ENCODE measurements around the gene VPS13A.

The VPS13A gene

DNA sequence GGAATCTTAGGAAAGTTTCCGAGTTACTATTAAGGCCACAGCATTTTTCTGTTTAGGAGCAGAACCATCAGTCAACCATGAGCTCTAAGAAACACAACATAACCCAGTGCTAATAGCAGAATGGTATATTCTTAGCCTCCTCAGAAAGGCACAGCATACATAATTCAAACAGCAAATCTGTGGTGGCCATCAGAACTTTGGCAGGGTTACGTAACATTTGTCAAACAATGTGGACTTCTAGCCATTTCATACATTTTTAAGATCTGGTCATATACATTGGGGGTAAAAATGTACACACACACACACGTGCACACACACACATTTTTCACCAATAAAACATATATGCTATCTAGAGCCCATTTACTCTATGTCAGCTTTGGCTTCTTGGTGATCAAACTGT, 245.6 kb downstream of the VPS13A start:
- Histone ChIP-seq H3K27ac (no peak overlapping the region), H3K4me1 (ENCODE audit: control insufficient read depth in 1 of 2, insufficient read depth in 1 of 2, low read depth in 1 of 2, low read length in 1 of 2) (peaks cover 45 to 54% of the 10 kb centered on the region in 2 experiments), H3K27me3 (no peaks in the 10 kb centered on the region), H3K9me3 (no peaks in the 10 kb centered on the region), H3K4me3 (ENCODE audit: low read depth in 1 of 2, low read length in 1 of 2) (no peak overlapping the region), H3K36me3 (no peaks in the 10 kb centered on the region)
- TF ChIP-seq, protein P1, sequence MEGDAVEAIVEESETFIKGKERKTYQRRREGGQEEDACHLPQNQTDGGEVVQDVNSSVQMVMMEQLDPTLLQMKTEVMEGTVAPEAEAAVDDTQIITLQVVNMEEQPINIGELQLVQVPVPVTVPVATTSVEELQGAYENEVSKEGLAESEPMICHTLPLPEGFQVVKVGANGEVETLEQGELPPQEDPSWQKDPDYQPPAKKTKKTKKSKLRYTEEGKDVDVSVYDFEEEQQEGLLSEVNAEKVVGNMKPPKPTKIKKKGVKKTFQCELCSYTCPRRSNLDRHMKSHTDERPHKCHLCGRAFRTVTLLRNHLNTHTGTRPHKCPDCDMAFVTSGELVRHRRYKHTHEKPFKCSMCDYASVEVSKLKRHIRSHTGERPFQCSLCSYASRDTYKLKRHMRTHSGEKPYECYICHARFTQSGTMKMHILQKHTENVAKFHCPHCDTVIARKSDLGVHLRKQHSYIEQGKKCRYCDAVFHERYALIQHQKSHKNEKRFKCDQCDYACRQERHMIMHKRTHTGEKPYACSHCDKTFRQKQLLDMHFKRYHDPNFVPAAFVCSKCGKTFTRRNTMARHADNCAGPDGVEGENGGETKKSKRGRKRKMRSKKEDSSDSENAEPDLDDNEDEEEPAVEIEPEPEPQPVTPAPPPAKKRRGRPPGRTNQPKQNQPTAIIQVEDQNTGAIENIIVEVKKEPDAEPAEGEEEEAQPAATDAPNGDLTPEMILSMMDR (IDR thresholded peaks at IDR 0.05) = no peak

DNA sequence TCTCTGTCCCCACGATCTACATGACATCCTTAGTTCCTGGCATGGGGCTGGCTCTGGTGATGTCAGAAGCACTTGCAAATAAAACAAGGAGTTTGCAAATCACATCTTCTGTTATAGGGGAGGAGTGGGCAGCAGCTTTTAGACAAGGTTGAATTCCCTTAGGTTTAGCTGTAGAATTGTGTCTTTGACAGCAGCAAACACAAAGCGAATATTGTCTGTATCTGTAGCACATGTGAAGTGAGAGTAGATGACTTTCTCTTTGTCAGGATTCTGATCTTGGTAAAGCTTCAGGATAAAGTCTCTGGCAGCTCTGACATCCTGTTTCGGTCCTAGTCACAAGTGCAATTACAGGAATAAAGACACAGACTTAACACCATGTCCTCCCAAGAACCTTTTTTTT, 246.5 kb downstream of the VPS13A start:
- Histone ChIP-seq H3K4me3 (ENCODE audit: low read depth in 1 of 2, low read length in 1 of 2) (no peak overlapping the region), H3K36me3 (no peaks in the 10 kb centered on the region), H3K27me3 (no peaks in the 10 kb centered on the region), H3K9me3 (no peaks in the 10 kb centered on the region), H3K27ac (no peak overlapping the region), H3K4me1 (ENCODE audit: control insufficient read depth in 1 of 2, insufficient read depth in 1 of 2, low read depth in 1 of 2, low read length in 1 of 2) (peaks cover 36 to 45% of the 10 kb centered on the region in 2 experiments)
- TF ChIP-seq, protein P1 (IDR thresholded peaks at IDR 0.05) = no peak

DNA sequence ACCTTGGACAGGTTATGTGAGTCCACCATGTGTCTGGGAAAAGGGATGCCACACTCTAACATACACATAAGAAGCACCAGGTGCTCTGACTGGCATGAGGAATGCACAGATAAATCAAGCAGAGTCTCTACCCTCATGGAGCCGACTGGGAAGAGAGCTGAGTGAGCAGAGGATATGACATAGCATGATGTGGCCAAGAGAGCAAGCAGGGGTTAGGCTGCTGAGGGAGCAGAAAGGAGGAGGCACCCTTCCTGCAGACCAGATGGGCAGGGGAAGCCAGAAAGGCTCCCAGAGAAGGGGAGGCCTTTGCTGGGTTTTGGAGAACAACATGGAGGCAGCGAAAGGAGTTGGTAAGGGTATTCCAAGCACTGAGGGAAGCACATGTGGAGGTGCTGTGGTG, 247.7 kb downstream of the VPS13A start:
- Histone ChIP-seq H3K4me3 (ENCODE audit: low read depth in 1 of 2, low read length in 1 of 2) (no peak overlapping the region), H3K36me3 (no peaks in the 10 kb centered on the region), H3K27ac (no peak overlapping the region), H3K9me3 (no peaks in the 10 kb centered on the region), H3K4me1 (ENCODE audit: control insufficient read depth in 1 of 2, insufficient read depth in 1 of 2, low read depth in 1 of 2, low read length in 1 of 2) (peaks cover 31 to 36% of the 10 kb centered on the region in 2 experiments), H3K27me3 (no peaks in the 10 kb centered on the region)
- TF ChIP-seq, protein P1 (IDR thresholded peaks at IDR 0.05) = no peak

DNA sequence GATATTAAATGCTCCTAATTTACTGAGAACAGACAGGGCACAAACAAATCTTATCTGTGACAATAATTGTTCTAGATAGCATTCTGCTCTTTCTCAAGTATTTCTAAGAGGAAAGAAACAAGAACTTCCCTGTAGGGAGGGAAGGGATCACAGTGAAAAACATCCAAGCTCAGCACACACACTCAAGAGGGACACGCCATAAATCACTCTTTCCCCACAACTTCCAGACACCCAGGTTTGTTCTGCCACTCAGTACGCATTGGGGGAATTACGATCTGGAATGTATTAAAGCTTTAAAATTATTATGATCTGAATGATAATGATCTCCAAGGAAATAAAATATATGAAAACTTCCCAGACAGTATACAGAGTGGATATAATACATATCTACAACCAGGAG, 249.4 kb downstream of the VPS13A start:
- Histone ChIP-seq H3K4me1 (ENCODE audit: control insufficient read depth in 1 of 2, insufficient read depth in 1 of 2, low read depth in 1 of 2, low read length in 1 of 2) (peaks cover 31% of the 10 kb centered on the region in 2 experiments), H3K27me3 (no peaks in the 10 kb centered on the region), H3K9me3 (no peaks in the 10 kb centered on the region), H3K36me3 (no peaks in the 10 kb centered on the region), H3K27ac (peak overlapping the region; percentile 41), H3K4me3 (ENCODE audit: low read depth in 1 of 2, low read length in 1 of 2) (no peak overlapping the region)
- TF ChIP-seq, protein P1 (IDR thresholded peaks at IDR 0.05) = no peak

DNA sequence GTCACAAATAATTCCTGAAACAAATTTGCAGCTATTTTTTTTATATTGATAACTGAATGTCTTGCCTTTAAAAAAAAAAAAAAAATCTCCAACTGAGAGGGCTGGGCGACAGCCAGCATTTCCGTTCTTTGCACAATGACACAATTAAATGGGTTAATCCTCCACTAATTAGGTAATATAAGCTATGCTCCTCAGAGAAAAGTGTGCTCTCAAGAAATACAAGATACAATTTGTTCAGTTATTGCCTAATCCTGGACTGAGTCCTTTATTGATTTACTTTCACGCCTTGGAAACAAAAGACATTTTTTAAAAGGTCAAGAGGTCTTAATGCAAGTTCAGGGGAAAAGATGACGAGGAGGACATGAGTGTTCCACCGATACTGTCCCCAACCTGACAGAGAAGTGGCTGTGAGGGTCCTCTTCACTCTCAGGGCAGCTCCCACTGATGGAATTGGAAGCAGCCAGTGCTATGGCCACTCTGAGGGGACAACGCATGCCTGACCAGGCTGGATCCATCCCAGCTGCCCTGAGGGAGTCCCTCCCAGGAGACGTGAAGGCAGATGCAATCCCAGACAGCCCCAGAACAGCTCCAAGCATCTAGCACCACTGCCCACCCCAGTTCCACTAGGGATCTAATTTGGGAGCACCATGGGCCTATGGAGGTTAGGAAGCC, 250.1 kb downstream of the VPS13A start:
- H3K4me1 ChIP-seq (ENCODE audit: control insufficient read depth in 1 of 2, insufficient read depth in 1 of 2, low read depth in 1 of 2, low read length in 1 of 2) = peaks cover 31% of the 10 kb centered on the region in 2 experiments
- H3K27ac ChIP-seq = no peak overlapping the region
- no peaks in the 10 kb centered on the region for H3K9me3 ChIP-seq
- TF ChIP-seq, protein P1 (IDR thresholded peaks at IDR 0.05) = no peak
- H3K4me3 ChIP-seq (ENCODE audit: low read depth in 1 of 2, low read length in 1 of 2) = no peak overlapping the region
- no peaks in the 10 kb centered on the region for H3K36me3 ChIP-seq
- H3K27me3 ChIP-seq = no peaks in the 10 kb centered on the region
